ENCODE results near the gene LETMD1. TPM values are rescaled to one million over a fixed set of nuclear protein-coding genes. Genes with fewer than 3 reads are reported as not detected.

LETMD1 gene
- total RNA-seq, 1 donor from 2014 or later = 35.2 TPM

DNA sequence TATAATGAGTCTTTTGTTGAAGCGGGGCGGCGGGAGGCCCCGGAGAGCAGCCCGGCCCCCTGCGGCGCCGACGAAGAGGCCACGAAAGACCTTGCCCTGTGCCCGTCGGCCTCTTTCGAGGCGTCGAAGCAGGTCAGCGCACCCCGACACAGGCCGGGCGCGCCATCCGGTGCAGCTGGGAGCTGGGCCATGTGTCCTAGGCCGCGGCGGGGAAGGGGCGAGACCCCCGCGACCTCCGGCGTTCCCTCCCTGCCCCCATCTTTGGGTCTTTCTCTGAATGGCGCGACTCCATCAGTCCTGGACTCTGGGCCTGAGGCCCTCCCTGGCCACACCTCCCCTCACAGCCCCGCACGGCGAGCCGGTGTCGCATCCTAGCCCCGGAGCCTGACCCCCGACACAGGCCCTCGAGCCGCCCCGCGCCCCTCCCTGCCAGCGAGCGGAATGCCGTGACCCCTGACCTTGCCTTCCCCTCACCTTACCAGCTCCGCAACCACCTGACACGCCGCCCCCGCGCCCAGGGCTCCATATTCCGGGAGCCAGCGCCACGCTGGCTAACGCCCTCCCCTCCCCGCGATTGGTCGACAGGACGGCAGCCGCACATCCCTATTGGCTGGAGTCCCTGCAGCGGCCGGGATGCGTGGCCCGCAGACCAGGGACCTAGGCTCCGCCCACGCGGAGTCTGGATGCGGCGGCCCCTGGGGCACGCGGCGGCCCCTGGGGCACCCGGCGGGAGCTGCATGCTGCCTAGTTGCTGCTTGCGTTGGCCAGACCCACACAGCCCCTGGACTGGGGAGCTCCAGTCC, 22.1 kb upstream of the LETMD1 start, which contains the start of gene SLC11A2:
SLC11A2 (minus strand) TSS at position 549 of the 803 bp plus-strand sequence. CDS start 15,656 bp downstream, outside the sequence.
- peak; percentile 96 for DNase-seq

GRCh38 chr12:51027342-51027835, 20.7 kb upstream of the LETMD1 start:
- no peak for DNase-seq

DNA sequence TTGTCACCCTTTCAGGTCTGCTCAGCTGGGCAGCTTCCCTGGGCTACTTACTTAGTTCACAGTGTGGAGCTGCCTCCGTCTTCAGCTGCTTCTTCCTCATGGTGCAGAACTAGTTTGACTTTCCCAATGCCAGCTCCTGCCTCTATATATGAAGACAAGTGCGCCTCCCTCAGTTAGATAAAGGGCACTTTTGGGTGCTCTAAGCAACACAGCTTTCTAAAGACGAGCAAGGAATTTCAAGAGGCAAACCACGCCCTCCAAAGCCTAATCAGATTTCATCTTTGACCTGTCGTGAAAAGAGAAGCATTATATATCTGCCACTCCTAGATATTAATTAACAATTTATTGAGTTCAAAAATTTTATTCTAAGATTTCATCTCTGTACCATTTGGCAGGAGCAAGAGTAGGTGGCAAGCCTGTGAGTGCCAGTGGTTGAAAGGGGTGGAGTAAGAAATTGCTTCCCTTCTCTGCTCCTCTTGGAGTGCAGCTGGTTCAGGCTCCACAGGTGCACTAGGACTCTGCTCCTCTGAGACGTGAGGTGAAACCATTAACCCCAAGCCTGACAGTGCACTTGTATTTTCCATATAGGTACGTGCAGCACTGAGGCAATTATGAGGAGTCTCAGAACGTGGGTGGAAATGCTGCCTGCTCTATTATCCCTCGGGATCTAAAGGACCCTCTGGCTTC, 19.9 kb upstream of the LETMD1 start:
- DNase-seq = peak; percentile 57

DNA sequence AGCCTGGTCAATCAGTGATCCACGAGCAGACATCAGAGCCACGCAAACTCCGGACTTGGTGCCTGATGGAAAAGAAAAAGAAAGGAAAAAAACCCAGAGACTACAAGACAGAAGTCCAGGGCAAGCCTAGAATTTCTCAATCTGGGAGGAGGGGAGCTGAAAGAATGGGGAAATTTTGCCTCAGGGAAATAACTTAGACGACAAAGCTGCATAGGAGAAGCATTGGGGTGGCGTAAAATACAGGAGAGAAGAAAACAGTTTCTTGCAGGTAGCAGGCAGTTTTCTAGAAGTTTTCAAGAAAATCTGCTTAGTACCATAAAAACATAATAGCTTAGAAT, 19.3 kb upstream of the LETMD1 start:
- no peak for DNase-seq

- no peak for DNase-seq
These were observed 15.1 kb upstream of the LETMD1 start for GRCh38 chr12:51033048-51033447.

DNA sequence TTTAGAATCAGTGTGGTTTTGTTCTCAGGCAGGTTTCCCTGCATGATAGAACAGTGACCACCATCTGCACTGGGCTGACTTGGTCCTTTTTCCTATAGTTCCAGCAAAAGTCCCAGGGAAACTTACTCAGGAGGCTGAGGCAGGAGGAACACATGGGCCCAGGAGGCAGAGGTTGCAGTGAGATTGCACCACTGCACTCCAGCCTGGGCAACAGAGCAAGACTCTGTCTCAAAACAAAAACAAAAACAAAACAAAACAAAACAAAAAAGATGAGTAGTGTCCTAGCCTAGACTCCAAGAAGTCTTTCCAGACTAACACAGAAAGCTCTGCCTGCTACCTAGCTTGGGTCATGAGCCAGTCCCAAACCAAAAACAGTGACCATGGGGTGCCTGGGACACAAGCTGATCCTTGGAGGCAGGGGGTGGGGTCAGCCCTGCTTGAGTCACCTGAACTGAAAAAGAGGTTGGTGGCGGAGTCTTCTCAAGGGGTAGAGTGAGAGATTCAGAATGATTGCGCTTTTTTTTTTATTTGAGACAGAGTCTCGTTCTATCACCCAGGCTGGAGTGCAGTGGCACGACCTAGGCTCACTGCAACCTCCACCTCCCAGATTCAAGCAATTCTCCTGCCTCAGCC, 14.6 kb upstream of the LETMD1 start:
- DNase-seq = no peak

DNA sequence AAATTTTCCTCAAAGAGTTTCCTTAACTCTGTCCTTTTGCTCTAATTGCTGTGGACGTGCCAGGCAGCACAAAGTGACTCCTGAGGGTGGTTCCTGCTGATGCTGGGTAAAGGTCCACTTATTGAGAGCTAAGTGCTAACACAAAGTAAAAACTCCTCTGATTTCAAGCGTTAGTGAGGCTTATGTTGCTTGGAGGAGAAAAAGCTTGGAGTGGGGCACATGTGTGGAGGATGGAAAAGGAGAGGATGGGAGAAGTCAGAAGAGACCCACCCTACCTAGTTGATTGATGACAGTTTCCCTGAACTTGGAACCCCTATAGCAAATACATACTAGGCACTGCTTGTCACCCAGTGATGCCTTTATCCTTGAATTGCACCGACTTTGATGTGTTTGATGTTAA, 11.8 kb upstream of the LETMD1 start:
- DNase-seq = no peak

DNA sequence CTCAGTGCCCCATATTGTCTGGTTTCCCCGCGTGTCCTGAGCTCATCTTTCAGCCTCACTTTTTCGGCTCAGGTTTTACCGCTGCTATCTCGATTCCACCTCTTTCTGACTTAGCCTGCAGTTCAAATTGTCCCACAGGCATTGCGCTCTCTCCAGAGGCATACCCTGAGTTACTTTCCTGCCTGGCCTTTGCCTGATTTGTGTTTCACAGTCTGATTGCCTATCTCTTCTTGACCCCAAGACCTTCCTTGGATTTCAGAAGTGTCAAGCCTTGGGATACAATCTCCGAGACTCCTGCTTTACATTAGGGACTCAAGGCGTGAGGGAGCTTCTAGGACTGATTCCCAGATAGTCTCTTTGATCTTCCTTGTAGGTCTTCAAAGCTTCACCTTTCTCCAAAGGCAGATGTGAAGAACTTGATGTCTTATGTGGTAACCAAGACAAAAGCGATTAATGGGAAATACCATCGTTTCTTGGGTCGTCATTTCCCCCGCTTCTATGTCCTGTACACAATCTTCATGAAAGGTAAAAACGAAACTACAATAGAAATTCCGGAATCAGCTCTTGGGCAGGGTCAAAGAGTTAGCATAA, 629 bp downstream of the LETMD1 start:
- peak; percentile 32 for DNase-seq

GRCh38 chr12:51049525-51049924, 1.4 kb downstream of the LETMD1 start:
- no peak for DNase-seq

- DNase-seq = no peak
These were observed 3.7 kb downstream of the LETMD1 start for GRCh38 chr12:51051787-51052186.

DNA sequence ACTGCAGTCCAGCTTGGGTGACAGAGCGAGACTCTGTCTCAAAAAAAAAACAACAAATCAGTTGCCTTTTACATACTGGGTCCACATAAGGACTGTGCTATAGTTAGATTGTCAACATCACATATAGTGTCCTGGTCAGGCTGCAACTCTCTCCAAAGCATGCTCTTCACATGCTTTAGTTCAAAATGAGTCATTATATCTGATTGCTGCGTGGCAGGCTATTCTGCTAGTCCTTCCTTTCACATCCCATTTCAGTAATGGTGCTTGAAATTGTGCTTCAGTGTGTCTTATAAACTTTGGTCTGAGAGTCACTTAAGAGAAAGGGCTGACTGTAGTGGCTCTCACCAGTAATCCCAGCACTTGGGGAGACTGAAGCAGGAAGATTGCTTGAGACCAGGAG, 6.9 kb downstream of the LETMD1 start:
- no peak for DNase-seq

- DNase-seq = no peak
These were observed 8.1 kb downstream of the LETMD1 start for GRCh38 chr12:51056242-51056641.

- DNase-seq = no peak
These were observed 11.0 kb downstream of the LETMD1 start for GRCh38 chr12:51059086-51059485.

- no peak for DNase-seq
These were observed 14.7 kb downstream of the LETMD1 start for GRCh38 chr12:51062631-51063397.

DNA sequence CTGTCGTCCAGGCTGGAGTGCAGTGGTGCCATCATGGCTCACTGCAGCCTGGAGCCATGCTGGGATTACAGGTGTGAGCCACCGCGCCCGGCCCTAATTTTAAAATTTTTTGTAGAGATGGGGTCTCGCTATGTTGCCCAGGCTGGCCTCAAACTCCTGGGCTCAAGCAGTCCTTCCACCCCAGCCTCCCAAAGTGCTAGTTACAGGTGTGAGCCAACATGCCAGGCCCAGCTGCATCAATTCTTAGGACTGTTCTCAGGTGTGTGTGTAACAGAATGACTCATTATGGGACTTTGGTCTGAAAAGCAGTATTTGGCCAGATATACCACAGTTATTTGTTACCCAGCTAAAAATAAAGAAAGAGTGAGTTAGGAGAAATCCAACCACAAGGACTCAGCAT, 17.4 kb downstream of the LETMD1 start:
- DNase-seq = no peak

- no peak for DNase-seq
These were observed 19.1 kb downstream of the LETMD1 start for GRCh38 chr12:51067229-51067628.

- DNase-seq = no peak
These were observed 19.6 kb downstream of the LETMD1 start for GRCh38 chr12:51067771-51068170.

GRCh38 chr12:51070004-51070403, 21.9 kb downstream of the LETMD1 start:
- DNase-seq = no peak

- DNase-seq = peak; percentile 55
These were observed 23.5 kb downstream of the LETMD1 start for GRCh38 chr12:51071663-51072062.

- no peak for DNase-seq
These were observed 27.3 kb downstream of the LETMD1 start for GRCh38 chr12:51075390-51075789.

GRCh38 chr12:51076236-51076930, 28.3 kb downstream of the LETMD1 start:
- no peak for DNase-seq

- DNase-seq = no peak
These were observed 29.8 kb downstream of the LETMD1 start for GRCh38 chr12:51077930-51078329.

All from dermis blood vessel endothelial cell (primary cell).